SJSA1 (cell line): ENCODE measurements around the gene ACSM5. TPM values are rescaled to one million over a fixed set of nuclear protein-coding genes. Genes with fewer than 3 reads are reported as not detected.
A peak's percentile ranks its signal among the peaks of the same experiment; 100 is the strongest.

Experiments used
- DNase-seq, 2 experiments: peaks; one replicate each; pipeline ENCODE4 v3.0.0-alpha.2; 2015 to 2020; ENCODE audit warnings: low spot score in 2 of 2, low read depth in 1 of 2
- H3K27ac ChIP-seq: fragments of 250-450 bp; sonication (Bioruptor Pico); 2 replicates; pipeline ENCODE4 v1.5.1; 2020; ENCODE audit warnings: mild to moderate bottlenecking, moderate library complexity
- H3K27me3 ChIP-seq: fragments of 250-450 bp; sonication (Bioruptor Pico); replicated peaks from 2 replicates; pipeline ENCODE4 v1.5.1; 2020; ENCODE audit warnings: mild to moderate bottlenecking, moderate library complexity
- H3K36me3 ChIP-seq: fragments of 250-450 bp; sonication (Bioruptor Pico); 2 replicates; pipeline ENCODE4 v1.5.1; 2020; ENCODE audit warnings: mild to moderate bottlenecking
- H3K4me1 ChIP-seq: fragments of 250-450 bp; sonication (Bioruptor Pico); replicated peaks from 2 replicates; pipeline ENCODE4 v1.6.1; 2021; ENCODE audit warnings: mild to moderate bottlenecking
- H3K4me3 ChIP-seq: fragments of 250-450 bp; sonication (Bioruptor Pico); 2 replicates; pipeline ENCODE4 v1.5.1; 2020; ENCODE audit warnings: mild to moderate bottlenecking
- H3K9me3 ChIP-seq: fragments of 250-450 bp; sonication (Bioruptor Pico); replicated peaks from 2 replicates; pipeline ENCODE4 v1.5.1; 2020; ENCODE audit warnings: mild to moderate bottlenecking
- total RNA-seq: library from RNA; depleted of rRNA; stranded (reverse); fragments of >200 nt; shearing (Covaris generic); gene quantifications from 2 replicates; pipeline ENCODE4 v1.2.3, GENCODE V29; 2014; rRNA removed

ACSM5 gene
- total RNA-seq: not detected in 2 replicates

DNA sequence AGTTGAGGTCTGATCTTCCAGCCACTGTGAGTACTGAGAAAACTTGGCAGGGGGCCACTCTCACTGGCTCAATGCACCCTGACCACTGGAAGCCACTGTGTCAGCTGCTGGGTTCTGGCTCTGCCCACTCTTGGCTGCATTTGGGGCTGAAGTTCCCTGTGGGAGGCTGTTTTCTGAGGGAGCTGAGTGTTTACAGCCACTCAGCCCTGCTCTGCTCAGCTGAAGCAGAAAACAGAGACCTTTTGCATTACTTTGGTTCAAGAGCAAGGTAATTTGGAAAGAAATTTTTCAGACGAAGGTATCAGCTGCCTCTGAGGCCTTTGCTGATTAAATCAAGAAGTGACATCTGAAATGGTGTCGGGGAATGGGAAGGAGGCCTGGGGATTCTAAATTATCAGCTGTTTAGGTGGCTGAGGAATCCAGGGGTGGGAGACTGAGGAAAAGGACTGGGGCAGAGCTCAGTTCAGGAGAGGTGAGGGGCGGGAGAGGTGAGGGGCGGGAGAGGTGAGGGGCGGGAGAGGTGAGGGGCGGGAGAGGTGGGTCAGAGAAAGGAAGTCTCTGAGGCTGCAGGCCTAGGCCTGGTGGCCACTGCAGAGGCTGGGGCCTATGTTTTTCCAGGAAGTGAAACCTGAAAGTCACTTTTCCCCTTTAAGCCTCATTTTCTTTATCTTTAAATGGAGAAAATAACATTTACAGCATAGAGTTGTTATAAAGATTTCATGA lies at the start of gene ACSM5:
Gene ACSM5 (plus strand): TSS at position 137 of the 723 bp plus-strand sequence. CDS start 1,951 bp downstream, outside the sequence.
- H3K9me3 ChIP-seq: no peaks in the 10 kb centered on the region
- H3K4me1 ChIP-seq: no peaks in the 10 kb centered on the region
- no peak within 1 kb of the TSS for H3K27ac ChIP-seq
- no peak for DNase-seq
- no peaks in the 10 kb centered on the region for H3K27me3 ChIP-seq
- no peak within 1 kb of the TSS for H3K4me3 ChIP-seq
- no peaks in the 10 kb centered on the region for H3K36me3 ChIP-seq

- Histone ChIP-seq H3K4me1 (no peaks in the 10 kb centered on the region), H3K9me3 (no peaks in the 10 kb centered on the region), H3K36me3 (no peaks in the 10 kb centered on the region), H3K4me3 (no peak overlapping the region), H3K27me3 (0 out of 2 replicates have a peak, but pooled peaks cover 5% of the 10 kb centered on the region), H3K27ac (no peak overlapping the region)
- DNase-seq: no peak
Measured at GRCh38 chr16:20359997-20360396, 49.3 kb upstream of the ACSM5 start.

GRCh38 chr16:20363191-20363590 lies 46.1 kb upstream of the ACSM5 start:
- Histone ChIP-seq H3K27ac (no peak overlapping the region), H3K4me3 (no peak overlapping the region), H3K9me3 (no peaks in the 10 kb centered on the region), H3K27me3 (0 out of 2 replicates have a peak, but pooled peaks cover 2% of the 10 kb centered on the region), H3K36me3 (no peaks in the 10 kb centered on the region), H3K4me1 (no peaks in the 10 kb centered on the region)
- no peak for DNase-seq

GRCh38 chr16:20364051-20364450 lies 45.3 kb upstream of the ACSM5 start:
- Histone ChIP-seq H3K27me3 (0 out of 2 replicates have a peak, but pooled peaks cover 2% of the 10 kb centered on the region), H3K27ac (no peak overlapping the region), H3K9me3 (no peaks in the 10 kb centered on the region), H3K4me1 (no peaks in the 10 kb centered on the region), H3K36me3 (no peaks in the 10 kb centered on the region), H3K4me3 (no peak overlapping the region)
- DNase-seq: no peak

DNA sequence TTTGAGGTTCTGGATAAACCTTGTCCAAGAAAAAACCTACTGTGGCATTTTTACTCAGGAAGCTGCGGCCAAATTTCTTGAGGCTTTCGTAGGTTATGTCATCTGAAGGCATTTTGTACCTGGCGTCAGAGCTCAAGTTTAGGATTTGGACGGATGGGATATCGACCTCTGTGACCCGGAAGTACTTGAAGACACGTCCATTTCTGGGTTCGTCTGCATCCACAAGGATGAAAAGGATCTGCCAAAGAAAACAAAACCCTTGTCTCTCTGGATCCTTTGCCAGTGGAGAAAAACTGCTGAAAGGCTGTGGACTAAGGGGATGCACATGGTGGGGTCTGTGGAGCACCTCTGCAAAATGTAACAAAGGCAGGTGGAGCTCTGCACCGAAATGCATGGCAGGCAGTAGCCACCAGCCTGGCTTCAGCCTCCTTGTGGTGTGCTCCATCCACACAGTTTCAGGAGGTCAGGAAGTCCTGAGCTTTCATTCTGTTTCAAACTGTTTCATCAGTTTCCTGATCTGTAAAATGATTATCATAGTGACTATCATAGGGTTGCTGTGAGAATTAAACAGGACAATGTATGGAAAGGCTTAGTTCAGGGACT lies 39.8 kb upstream of the ACSM5 start:
- Histone ChIP-seq H3K36me3 (no peaks in the 10 kb centered on the region), H3K4me1 (no peaks in the 10 kb centered on the region), H3K4me3 (no peak overlapping the region), H3K27ac (no peak overlapping the region), H3K27me3 (no peaks in the 10 kb centered on the region), H3K9me3 (no peaks in the 10 kb centered on the region)
- no peak for DNase-seq

GRCh38 chr16:20372701-20373100 lies 36.6 kb upstream of the ACSM5 start:
- Histone ChIP-seq H3K27me3 (no peaks in the 10 kb centered on the region), H3K4me1 (no peaks in the 10 kb centered on the region), H3K4me3 (no peak overlapping the region), H3K27ac (no peak overlapping the region), H3K9me3 (no peaks in the 10 kb centered on the region), H3K36me3 (no peaks in the 10 kb centered on the region)
- DNase-seq: no peak

DNA sequence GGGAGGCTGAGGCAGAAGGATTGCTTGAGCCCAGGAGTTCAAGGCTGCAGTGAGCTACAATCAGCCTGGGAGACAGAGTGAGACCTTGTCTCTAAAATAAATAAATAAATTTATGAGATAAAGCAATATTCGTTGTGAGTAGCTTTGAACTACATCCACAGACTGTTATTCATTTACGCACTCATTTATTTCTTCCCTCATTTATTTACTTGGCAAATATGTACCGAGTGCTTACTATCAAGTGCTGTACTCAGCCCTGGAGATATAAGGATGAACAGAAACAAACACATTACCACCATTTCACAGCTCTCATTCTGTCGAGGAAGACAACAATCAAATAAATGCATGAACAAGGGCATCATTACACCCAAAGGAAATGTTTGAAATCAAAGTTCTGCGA lies 32.2 kb upstream of the ACSM5 start:
- Histone ChIP-seq H3K4me3 (no peak overlapping the region), H3K9me3 (no peaks in the 10 kb centered on the region), H3K4me1 (no peaks in the 10 kb centered on the region), H3K36me3 (no peaks in the 10 kb centered on the region), H3K27ac (no peak overlapping the region), H3K27me3 (no peaks in the 10 kb centered on the region)
- DNase-seq: no peak

GRCh38 chr16:20380782-20381181 lies 28.6 kb upstream of the ACSM5 start:
- Histone ChIP-seq H3K27me3 (no peaks in the 10 kb centered on the region), H3K4me3 (no peak overlapping the region), H3K27ac (no peak overlapping the region), H3K9me3 (no peaks in the 10 kb centered on the region), H3K36me3 (no peaks in the 10 kb centered on the region), H3K4me1 (no peaks in the 10 kb centered on the region)
- DNase-seq: no peak

DNA sequence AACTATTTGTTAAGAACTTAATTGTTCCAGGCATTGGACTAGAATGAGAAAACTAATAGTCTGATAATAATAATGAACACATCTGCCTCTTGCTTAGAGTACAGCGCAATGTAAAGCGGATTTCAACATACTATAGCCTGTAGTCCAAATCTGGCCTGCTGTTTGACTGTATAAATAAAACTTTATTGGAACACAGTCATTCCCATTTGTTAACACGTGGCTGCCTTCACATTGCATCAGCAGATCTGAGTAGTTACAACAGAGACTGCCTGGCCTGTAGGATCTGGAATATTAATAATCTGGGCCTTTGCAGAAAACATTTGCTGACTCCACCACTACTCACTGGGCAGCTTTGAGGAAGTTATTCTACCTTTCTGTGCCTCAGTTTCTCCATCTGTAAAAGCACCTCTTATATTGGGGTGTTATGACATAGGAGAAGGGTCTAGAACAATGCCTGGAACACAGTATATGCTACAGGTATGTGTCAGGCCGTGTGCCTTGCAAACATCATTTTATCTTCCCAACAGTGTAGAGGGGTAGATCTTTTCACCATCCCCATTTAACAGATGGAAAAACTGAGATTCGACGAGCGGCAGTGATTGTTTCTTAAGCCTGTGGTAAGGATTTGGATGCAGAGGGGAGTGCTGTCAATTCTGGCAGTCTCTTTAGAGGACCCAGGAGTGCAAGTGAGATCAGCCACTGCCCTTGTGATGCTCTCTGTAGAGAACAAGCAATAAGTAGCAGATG lies 27.0 kb upstream of the ACSM5 start:
- Histone ChIP-seq H3K27me3 (no peaks in the 10 kb centered on the region), H3K36me3 (no peaks in the 10 kb centered on the region), H3K4me1 (no peaks in the 10 kb centered on the region), H3K27ac (no peak overlapping the region), H3K4me3 (no peak overlapping the region), H3K9me3 (no peaks in the 10 kb centered on the region)
- DNase-seq: no peak

DNA sequence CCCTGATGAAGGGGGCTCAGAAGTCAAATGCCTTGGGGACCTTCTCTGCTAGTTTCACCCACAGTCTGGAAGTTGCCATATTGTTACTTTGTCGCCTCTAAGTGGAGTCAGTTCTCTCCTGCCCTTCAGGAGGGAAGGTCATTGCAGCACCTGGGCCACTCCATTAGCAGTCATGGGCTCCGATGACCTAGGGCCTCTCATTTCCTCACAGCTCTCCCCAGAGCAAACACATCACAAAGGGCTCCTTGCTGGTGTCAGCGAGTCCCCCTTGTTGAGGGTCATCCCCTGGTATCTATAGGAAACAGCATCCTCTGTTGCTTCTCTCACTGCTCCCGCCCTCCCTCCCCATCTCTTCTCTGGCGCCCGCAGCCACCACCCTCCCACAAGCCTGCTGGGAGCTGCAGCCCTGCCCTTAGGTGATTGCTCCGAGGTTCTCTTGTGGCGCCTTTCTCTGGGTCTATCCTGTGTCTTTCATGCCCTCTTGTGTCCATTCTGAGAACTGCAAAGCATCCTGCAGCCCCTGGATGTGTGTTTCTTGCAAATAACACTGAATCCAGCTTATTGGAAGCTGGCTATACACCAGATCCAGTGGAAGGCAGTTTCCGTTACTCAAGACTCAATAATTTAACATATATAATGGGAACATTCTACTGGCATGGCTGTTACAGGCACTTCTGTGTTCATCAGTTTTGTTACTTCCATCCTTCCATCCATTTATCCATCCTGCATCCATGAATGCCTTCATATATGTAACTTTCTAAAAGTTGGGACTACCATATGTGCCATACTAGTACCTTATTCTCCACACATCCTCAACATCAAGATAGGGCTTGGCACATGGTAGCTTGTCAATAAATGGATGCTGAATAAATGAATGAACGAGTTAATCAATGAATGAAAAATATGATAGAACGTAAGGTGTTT lies 26.0 kb upstream of the ACSM5 start:
- Histone ChIP-seq H3K9me3 (no peaks in the 10 kb centered on the region), H3K27me3 (no peaks in the 10 kb centered on the region), H3K36me3 (no peaks in the 10 kb centered on the region), H3K4me3 (no peak overlapping the region), H3K27ac (no peak overlapping the region), H3K4me1 (no peaks in the 10 kb centered on the region)
- peak; percentile 20 to 60 for DNase-seq

- no peaks in the 10 kb centered on the region for H3K9me3 ChIP-seq
- H3K27ac ChIP-seq: no peak overlapping the region
- H3K4me3 ChIP-seq: no peak overlapping the region
- no peaks in the 10 kb centered on the region for H3K4me1 ChIP-seq
- DNase-seq: peak; percentile 28 to 52
- H3K27me3 ChIP-seq: no peaks in the 10 kb centered on the region
- H3K36me3 ChIP-seq: no peaks in the 10 kb centered on the region
Measured at GRCh38 chr16:20385844-20386832, 23.2 kb upstream of the ACSM5 start.

- no peak overlapping the region for H3K27ac ChIP-seq
- no peak overlapping the region for H3K4me3 ChIP-seq
- no peaks in the 10 kb centered on the region for H3K27me3 ChIP-seq
- no peaks in the 10 kb centered on the region for H3K4me1 ChIP-seq
- no peak for DNase-seq
- no peaks in the 10 kb centered on the region for H3K36me3 ChIP-seq
- no peaks in the 10 kb centered on the region for H3K9me3 ChIP-seq
Measured at GRCh38 chr16:20387978-20388377, 21.4 kb upstream of the ACSM5 start.
